ENCODE measurements around the gene RAC3.

Gene RAC3

DNA sequence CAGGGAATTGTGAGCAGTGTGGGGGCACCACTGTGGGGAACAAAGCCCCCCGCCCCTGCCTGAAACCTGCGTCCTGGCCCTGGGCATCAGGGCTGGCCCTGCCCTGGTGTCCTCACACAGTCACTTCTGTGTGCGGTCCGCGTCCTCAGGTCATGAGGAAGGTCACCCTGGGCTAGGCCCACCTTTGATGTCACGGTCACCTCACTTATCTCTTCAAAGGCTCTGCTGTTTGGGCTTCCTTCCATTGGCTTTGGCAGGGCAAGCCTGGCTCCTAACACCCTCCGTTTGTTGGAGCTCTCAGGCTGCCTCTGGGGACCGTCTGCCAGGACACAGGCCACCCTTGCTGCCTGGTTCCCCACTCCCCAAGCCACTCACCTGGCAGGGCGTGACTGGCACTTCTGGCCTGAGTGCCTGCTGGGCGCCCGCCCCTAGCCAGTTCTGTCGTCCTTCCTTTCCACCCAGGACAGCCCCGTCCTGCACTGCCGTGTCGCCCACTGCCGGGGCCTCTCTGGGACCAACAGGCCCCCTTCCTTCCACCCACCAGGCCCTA lies 17.6 kb upstream of the RAC3 start:
- DNase-seq = no peak

DNA sequence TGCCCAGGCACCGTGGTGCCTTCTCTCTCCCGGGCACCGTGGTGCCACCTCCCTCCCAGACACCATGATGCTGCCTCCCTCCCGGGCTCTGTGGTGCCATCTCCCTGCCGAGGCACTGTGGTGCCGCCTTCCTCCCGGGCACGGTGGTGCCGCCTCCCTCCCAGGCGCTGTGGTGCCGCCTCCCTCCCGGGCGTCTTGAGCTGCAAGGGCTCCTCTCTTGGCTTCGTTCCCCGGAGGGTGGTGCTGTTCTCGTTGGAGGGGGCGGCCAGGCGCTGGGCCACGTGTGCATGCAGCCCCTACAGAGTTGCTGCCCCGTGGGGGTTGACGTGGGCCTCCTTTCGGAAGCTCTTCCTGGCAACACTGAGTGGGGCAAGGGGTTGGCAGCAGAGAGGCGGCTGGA lies 17.0 kb upstream of the RAC3 start:
- DNase-seq = no peak

DNA sequence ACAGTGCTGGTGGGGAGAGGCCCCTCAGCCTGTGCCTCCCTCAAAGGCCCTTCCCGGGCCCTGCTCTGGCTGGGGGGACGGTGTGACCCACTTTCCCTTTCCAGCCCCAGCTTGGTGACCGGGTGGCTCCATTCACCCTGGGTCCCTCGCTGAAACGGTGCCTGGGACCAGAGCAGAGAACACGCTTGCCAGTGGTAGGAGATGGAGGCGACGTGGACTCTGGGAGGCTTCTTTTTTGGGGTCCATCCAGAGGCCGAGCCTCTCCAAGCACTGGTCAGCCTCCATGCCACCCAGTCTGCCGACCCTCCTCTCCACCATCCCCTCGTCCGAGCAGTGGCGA lies 16.5 kb upstream of the RAC3 start:
- DNase-seq = no peak

DNA sequence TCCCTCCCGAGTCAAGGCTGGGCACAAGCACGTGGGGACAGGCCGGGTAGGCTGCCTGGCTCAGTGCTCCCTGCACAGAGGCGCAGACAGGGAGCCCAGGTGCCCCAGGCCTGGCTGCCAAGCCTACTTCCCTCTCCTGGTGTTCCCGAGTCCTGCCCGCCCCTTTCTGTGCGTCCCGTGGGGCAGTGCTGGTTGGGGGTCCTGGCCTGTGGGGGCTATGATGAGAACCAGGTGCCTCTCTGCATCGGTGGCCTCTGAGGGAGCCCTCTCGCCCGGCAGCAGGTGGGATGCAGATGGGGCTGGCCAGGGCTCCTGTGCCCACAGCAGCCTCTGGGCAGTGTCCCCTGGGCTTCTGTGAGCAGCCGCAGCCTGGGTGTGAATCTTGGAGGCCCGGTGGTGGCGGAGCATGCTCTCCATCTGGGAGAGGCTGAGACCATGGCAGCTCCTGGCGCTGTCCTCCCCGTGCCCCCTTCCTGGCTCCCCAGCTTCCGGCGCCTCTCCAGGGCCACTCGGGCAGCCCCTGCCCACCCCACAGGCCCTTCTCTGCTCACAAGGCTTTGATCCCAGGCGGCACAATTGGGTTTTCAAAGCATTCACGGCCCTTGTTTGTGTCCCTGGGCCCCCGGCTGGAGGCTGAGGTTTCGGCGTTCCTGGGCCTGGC lies 16.0 kb upstream of the RAC3 start:
- no peak for DNase-seq

DNA sequence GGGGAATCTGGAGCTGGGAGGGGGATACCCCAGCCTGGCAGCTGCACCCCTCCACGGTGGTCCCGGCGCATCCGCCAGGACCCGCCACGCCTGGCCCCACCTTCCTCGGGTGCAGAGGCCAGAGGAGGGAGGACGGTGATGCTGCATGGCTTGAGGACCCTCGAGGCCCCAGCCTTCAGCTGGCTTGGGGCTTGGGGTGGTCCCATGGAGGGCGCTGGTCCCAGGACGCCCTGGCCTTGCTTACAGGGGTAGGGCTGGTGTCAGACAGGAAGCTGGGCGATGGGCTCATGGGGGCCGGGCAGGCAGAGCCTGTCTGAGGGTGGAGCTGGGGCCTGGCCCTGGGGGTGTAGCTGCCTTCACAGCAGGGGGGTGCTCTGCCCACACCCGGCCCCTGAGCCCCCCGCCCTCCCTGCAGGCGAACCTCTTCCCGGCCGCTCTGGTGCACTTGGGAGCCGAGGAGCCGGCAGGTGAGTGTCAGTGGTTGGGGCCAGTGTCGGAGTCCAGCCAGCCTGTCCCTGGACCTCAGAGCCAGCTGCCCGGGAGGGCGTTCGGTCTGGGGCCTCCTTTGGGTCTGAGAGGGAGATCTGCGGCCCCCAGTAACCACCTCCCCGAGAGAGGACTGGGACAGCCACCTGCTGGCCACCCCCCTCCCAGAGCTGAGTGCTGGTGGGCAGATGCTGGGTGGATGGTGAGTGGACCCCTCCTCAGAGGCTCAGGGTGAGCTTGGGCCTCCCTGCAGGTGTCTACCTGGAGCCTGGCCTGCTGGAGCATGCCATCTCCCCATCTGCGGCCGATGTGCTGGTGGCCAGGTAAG lies 15.2 kb upstream of the RAC3 start:
- no peak for DNase-seq

DNA sequence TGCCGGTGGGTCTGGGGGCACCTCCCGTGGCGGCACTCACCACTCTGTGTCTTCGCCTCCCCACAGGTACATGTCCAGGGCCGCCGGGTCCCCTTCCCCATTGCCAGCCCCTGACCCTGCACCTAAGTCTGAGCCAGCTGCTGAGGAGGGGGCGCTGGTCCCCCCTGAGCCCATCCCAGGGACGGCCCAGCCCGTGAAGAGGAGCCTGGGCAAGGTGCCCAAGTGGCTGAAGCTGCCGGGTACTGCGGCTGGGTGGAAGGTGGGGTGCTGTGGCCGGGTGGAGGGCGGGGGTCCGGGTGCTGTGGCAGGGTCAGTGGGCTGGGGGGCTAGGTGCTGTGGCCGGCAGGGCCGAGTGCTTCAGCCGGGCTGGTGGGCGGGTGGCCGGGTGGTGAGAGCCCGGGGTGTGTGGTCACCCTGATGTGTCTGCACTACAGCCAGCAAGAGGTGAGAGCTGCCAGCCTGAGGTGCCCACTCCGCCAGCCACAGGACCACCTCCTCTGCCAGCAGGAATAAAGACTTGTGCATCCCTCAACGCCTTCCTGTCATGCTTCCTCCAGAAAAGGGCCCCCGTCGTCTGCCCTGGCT lies 14.5 kb upstream of the RAC3 start:
- no peak for DNase-seq

DNA sequence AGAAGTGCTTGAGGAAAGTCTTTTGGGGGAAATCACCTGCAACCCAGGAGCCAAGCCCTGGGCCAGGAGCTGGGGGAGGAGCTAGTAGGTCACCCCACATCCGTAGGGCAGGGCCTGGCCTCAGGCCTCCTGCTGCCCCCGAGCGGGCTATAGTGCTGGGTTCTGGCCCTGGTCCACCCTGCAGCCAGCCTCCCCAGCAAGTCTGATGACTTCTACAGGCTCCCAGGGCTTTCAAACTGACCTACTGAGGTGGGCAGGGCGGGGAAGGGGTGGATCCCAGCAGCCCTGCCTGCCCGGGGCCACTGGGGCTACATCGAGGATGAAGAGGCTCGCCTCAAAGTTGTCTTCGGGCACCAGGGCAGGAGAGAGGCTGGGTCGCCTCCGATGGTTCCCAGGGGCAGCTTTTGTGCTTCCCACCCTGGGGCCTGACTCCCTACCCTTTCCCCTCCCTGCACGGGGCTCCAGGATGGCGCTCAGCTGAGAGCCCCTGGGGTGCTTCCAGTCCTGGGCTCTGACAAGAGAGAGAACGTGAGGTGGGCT lies 13.8 kb upstream of the RAC3 start:
- DNase-seq = no peak

DNA sequence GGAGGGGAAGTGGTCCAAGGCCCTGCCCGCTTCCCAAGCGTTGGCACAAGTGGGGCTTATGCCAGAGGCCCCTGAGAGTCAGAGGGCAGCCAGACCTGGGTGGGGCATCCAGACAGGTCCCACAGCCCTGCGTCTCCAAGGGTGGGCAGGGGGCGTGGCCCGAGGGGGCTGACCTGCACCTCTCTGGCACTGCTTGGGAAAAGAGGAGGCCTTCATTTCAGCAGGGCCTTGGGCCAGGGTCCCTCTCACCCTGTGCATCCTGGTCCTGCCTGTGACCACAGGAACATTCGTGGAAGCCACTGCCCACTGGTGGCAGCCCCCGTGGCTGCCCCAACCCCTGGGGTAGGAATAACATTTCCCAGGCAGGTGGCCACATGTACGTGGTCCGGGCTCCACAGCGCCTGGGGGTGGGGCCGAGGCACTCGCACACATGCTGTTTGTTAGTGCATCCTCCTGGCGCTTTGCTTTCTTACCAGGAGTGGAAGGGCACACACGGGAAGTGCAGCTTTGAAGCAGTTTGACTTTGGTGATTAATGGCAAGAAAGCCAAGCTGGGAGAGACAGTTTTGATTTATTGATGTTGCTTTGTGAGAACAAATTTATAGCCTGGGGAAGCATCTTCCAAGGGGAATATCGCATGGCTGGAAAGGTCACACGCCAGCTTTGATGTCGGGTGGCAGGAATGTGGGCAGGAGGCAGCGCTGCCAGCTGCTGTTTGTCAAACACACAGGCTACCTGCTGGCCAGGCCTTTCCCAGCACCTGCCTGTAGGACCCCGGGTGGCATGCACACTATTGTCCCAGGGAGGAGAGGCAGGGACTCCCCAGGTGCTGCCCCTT lies 13.1 kb upstream of the RAC3 start:
- no peak for DNase-seq

DNA sequence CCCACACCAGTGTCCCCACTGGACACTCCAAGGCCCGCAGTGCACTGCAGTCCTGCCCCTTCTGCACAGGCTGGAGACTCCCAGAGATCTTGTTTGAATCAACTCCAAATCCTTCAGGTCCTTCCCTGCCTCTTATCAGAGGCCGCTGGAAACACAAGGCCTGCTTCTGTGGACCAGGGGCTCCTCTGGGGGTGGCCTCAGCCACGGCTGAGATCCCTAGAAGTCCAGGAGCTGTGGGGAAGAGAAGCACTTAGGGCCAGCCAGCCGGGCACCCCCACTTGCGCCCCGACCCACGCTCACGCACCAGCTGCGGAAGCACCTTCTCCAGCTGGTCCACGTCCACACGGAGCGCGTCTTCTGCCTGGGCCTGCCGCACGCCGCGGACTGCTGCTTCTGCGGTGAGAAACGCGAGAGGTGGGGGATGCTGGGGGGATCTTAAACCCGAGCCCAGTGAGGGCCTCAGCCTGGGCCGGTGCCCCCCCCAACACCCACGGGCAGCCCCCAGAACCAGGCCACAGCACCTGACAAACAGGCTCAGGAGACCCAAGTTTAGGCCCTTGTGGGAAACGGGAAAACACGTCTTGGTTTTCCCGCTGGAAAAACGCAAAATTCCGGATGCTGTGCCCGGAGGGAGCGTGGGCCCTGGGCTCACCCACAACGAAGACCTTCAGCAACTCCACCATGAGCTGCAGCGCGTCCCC lies 12.3 kb upstream of the RAC3 start:
- no peak for DNase-seq

DNA sequence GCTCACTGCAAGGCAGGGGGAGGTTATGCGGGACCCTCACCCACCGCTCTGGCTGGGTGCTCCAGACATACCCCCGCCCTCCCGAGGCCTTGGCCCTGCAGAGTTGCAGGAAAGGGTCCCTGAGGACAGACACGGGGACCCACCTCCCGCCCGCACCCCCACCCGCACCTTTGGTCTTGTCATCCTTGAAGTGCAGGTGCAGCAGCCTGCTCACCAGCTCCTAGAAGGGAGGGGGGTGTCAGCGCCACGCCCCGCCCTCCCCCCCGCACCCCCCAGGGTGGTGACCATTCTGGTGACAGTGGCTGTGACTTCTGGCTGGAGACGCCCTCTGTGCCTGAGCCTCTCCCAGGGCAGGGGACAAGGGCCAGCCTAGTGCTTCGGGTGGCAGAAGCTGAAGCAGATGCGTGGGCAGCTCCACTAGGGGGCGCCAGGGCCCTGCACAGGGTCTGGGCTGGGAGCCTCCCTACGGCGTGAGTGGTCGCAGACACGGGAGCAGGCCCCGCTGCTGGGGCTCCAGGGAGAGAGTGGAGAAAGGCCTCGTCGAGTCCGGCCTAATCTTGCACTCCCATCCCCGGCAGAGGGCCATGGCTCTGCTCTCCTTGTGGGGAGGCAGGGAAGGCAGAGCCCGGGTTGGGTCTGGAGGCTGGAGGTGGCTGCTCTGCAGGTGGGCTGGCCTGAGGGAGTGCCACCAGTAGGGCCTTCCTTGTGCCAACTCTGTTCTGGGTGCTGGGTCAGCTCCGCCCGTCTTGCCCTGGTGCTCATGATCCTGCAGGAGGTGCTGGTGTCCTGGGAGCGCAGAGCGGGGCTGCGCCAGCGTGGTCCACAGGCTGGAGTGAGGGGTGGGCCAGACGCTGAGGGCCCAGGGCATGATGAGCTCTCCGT lies 11.5 kb upstream of the RAC3 start:
- DNase-seq = no peak

DNA sequence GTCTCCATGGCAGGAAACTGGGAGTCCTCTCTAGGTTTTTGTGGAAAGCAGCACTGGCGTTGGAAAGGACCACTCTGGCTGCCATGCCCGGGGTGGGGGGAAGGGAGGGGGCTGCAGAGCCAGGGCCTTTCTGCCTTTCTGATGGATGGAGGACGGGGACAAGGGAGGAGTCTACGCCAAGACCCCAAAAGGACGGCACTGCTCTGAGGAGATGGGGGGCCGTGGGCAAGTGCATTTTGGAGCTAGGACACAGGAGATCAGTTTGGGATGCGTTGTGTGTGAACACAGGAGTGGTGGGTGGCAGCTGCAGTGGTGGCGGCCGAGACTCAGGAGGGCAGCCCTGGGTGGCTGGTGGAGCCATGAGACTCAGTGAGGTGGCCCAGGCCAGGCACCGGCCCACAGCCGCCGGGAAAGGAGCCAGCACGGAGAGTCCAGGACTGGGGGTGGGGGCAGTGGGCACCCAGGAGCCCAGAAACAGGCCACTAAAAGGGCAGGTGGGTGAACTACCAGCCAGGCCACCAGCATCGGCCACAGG lies 10.8 kb upstream of the RAC3 start:
- DNase-seq = no peak

DNA sequence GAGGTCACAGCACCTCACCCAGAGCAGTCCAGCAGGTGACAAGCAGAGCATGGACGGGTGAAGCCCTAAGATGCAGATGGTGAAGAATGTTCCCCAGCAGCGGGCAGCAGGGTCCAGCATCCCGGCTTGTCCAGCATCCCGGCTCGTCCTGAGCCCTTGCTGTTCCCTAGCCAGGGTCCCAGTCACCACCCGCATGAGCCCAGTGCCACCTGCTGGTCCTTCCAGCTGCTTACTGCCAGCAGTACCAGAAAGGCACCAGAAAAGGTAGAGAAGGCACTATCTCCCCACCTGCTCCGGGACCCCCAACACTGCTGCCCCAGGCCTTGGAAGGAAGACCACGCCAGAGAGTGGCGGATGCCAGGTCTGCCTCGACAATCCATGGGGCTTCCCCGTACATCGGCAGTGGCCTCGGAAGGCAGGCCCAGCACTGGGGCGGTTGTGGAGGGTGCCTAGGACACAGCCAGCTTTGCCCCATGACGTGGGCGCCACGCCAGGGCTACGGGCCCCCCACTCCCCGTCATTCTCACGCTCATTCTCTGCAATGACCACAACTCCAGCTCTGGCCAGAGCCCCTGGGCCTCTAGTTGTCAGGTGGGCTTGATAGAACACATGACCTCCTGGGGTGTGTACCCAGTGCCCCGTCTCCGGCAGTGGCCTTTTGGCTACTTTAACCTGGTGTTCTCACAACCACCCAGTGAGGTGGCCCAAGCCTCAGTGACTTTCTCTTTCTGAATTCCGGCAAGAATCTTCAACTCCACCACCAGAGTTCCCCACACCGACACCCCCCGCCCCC lies 10.2 kb upstream of the RAC3 start:
- DNase-seq = peak; percentile 29

DNA sequence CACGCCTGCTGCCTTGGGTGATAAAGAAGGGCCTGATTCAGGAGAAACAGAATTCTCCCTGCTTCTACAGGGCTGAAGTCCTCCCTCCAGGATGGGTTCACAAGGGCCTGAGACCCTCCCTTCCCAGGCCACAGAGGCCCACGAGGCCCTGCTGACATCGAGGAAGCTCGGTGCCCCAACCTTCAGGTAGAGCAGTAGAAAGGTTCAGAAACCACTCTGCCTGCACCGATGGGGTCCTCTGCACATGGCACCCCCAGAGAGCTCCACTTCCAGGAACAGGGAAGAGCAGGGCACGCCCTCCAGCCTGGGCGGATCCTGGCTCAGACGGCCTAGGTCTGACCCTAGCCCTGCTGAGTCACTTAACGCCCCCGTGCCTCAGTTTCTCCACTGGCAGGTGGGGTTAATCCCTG lies 9.6 kb upstream of the RAC3 start:
- DNase-seq = no peak

DNA sequence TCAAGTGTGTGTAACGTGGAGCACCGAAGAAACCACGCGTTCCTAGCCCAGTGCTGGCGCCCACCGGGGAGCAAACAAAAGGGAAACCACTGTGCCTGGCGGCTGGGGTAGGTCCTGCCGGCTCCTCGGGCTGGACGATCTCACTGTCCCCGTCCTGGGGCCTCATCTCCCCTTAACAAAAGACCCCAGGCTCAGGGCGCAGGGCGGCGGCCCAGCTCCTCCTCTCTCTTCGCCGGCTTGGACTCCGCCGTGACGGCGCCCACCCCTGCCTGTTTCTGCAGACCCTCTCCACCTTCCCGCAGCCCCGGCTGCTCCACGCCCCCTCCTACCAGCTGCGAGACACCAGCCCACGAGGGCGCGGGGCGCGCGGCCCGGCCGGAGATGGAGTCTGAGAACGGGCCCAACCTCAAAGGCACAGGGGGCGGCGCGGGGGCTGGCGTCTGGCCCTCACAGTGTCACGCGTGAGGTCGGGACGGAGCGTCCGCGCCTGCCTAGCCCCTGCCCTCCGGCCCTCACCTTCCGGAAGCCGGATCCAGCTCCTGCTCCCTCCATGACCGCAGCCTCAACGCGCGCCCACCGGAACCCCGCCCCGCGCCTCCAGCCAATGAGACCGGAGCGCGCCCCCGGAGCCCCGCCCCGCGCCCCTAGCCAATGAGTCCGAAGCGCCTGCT lies 9.0 kb upstream of the RAC3 start, which contains the start of gene CENPX:
Gene CENPX, minus strand, starts transcription at position 569 of the 671 bp plus-strand sequence. Its CDS starts 17 bp downstream, at position 552.
- no peak for DNase-seq

DNA sequence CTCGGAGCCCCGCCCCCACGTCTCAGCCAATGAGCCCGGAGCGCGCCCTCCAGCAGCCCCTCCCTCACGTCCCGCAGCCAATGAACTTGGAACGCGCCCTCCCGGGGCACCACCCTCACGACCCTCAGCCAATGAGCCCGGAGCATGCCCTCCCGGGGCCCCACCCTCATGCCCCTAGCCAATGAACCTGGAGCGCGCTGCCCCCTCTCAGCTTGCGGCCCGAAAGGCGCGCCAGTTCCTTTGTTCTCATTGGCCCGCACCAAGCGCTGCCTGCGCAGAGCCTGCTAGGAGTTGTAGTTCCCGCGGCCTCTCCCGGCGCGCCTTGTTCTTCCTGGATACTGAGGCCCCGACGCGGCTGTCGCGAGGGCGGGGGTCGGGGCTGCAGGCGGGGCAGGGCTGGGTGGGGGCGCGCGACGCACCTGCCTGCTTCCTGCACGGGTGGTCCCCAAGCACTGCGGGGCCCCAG lies 8.5 kb upstream of the RAC3 start, which contains the start of gene LRRC45:
Gene LRRC45, plus strand, starts transcription at position 325 of the 466 bp plus-strand sequence. CDS start 339 bp downstream, outside the sequence.
- DNase-seq = peak; percentile 100

DNA sequence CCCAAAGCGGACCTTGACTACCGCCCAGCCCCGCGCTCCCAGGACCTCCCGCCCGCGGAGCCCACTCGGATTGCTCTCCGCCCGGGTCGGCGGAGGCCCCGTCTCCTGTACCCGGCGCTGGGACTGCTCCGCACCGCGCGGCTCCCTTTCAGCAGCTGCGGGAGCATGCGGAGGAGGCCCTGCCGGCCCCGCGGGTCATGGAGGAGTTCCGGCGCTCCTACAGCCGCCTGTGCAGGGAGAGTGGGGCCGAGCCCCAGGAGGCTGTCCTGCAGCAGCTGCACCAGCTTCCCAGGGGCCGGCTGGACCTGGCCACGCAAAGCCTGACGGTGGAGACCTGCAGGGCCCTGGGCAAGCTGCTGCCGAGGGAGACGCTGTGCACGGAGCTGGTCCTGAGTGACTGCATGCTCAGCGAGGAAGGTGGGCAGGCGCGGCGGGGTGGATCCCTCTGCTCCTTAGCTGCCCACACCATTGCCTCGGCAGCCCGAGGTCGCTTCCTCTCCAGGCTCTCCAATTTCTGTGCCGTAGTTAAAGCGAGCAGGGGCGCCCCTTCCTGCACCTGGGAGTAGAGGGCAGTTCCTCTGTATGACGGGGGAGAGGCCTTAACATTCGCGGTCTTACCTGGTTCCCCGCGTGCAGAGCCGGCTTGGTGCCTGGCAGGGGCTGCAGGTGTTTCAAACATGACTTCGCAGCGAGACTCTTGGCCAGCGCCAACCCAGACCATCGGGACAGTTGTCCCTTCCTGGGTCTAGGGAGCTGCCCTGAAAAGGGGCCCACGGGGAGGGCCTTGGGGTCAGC lies 7.8 kb upstream of the RAC3 start:
- no peak for DNase-seq

DNA sequence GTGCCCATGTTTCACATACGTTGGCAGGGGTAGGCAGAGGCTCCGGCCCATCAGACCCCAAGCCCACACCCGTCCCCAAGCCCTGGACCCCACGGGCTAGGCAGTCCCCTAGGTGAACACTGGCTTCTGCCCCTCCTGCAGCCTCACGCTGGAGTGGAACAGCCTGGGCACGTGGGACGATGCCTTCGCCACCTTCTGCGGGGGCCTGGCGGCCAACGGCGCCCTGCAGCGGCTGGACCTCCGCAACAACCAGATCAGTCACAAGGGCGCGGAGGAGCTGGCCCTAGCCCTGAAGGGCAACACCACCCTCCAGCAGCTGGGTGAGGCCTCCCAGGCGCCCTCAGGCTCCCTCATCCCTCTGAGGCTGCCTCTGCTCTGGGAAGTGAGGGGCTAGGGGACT lies 6.6 kb upstream of the RAC3 start:
- DNase-seq = no peak

All from NCI-H2171 (cell line).